ENCODE measurements around the gene RPS21. TPM values are rescaled to one million over a fixed set of nuclear protein-coding genes. Genes with fewer than 3 reads are reported as not detected.
A peak's percentile ranks its signal among the peaks of the same experiment; 100 is the strongest.
"Not testable (repeated sequence)": the region's sequence is repeated elsewhere in the genome, so short reads cannot be mapped to it uniquely, and the experiment has no call there.

Gene RPS21
- total RNA-seq, 1 experiment from 2014 or later, result 3,142 TPM

DNA sequence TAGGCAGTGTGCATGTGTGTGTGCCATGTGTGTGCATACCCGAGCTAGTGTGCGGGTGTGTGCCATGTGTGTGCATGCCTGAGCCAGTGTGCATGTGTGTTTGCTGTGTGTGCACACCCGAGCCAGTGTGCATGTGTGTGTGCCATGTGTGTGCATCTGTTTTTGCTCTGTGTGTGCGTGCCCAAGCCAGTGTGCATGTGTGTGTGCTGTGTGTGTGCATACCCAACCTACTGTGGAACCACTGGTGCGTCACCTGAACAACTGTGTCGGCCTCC lies 34.8 kb downstream of the RPS21 start:
- H3K27me3 ChIP-seq, result peaks cover 59% of the 10 kb centered on the region
- H3K4me3 ChIP-seq, result no peak overlapping the region
- DNase-seq, result no peak
- H3K4me1 ChIP-seq, result no peaks in the 10 kb centered on the region
- no peaks in the 10 kb centered on the region for H3K9me3 ChIP-seq (replicated peaks)
- H3K36me3 ChIP-seq, result no peaks in the 10 kb centered on the region
- no peak overlapping the region for H3K27ac ChIP-seq

DNA sequence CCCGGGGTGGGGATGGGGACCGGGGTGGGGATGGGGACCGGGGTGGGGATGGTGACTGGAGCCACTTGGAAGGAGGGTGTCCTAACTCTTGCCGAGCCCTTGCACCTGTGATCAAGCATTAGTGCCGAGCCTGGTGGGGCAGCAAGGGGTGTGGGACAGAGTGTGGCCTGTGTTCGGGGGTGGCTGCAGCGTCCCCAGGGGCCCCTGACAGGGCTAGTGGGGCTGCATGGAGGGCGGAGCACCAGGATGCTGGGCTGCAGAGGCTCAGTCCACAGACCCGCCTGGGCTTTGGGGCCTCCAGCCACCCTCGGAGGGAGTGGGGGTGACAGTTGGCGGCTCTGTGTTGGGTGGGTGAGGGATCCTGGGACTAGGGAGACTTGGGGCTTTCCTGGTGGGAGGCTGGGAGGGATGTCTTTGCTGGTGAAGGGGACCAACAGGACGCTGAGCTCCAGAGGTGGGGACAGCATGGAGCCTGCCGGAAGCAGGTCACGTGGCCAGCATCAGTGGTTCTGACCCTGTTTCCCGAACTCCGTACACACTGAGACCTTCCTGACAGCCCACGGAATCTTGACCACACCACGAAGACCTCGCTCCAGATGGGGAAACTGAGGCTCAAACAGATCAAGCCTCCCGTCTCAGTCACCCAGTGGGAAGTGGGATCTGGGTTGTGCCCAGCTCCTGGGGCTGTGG lies 35.9 kb downstream of the RPS21 start:
- Histone ChIP-seq H3K4me1 (no peaks in the 10 kb centered on the region), H3K4me3 (no peak overlapping the region), H3K36me3 (no peaks in the 10 kb centered on the region), H3K9me3 (replicated peaks) (no peaks in the 10 kb centered on the region), H3K27ac (no peak overlapping the region), H3K27me3 (peaks cover 62% of the 10 kb centered on the region)
- no peak for DNase-seq

DNA sequence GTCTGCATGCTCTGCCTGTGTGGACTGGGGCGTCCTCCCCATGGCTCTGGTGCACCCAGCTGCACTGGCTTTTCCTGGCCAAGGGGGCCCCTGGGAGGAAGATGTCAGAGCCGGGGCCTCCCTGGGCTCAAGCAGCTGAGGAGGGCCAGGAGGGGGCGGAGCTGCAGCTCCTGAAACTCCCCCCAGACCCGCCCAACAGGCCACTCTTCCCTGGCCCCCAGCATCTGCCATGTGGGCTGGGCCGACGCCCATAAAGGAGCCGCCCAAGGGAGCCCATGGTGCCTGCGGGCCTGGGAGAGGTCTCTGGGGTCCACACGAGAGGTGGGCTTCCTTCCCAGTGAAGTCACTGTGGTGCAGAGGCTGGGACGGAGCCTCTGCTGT lies 36.4 kb downstream of the RPS21 start:
- H3K36me3 ChIP-seq, result no peaks in the 10 kb centered on the region
- no peak overlapping the region for H3K4me3 ChIP-seq
- no peaks in the 10 kb centered on the region for H3K4me1 ChIP-seq
- no peak overlapping the region for H3K27ac ChIP-seq
- peaks cover 62% of the 10 kb centered on the region for H3K27me3 ChIP-seq
- peak; percentile 46 to 50 for DNase-seq
- H3K9me3 ChIP-seq (replicated peaks), result no peaks in the 10 kb centered on the region

DNA sequence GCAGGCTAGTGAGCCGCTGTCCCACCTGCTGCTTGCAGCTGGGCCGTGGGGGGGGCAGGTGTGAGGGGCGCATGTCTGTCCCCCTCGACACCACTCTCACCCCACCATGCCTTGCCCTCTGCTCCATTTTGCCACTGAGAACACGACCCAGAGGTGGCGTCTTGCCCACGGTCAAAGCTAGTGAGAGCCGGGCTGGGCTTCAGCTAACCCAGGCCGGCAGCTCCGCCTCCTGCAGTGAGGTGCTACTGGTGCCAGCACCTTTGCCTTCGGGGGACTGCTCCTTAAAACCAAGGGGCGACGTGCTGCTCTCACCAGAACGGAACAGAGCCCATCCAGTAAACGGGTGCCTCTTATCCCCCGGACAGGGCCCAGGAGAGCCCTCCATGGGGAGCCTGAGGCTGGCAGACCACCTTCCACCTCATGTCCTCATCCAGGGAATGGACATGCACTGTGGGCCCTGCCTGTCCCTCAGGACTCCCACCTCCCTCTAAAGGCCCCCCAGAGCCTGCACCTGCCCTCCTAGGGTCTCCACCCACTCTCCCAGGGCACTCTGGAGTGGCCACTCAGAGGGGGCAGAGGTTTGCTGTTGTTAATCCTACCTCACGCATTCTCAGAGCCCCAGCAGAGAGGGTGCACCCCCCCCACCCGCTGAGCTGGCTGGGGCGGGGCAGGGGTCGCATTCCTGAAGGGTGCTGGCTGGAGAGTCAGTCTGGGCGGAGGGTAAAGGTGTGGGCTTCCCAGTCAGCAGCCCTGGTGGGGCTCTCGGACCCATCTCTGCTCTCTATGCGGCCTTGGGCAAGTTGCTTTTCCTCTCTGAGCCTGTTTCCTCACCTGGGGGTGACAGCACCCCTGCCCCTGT lies 37.6 kb downstream of the RPS21 start:
- H3K9me3 ChIP-seq (replicated peaks), result no peaks in the 10 kb centered on the region
- H3K36me3 ChIP-seq, result no peaks in the 10 kb centered on the region
- peaks cover 64% of the 10 kb centered on the region for H3K27me3 ChIP-seq

DNA sequence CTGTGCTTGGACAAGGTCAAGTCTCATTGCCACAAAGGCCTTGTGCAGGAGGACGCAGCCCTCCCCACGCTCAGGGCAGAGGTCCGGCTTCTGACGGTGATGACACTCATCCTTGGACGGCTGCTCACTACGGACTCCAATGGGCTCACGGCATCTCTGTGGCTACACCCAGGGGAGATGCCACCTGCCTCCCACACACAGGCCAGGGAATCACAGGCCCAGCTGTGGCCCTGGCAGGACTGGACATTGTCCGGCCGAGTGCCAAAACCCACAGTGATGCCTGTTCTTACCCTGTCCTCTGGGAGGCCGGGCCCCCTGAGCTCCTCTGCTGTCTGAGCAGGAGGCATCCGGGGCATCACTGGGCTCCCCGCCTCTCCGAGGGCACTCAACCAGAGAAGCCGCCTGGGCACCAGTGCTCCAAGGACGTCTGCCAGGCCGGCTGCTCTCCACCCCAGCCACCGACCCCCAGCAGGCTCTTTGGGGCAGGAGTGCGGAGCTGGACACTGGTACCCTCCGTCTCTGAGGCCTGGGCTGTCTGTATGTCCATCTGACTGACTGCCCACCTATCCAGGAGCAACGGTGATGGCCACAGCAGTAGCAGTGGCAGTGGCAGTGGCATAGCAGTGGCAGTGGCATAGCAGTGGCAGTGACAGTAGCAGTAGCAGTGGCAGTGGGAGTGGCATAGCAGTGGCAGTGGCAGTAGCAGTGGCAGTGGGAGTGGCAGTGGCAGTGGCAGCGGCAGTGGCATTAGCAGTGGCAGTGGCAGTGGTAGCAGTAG lies 38.6 kb downstream of the RPS21 start:
- no peak overlapping the region for H3K27ac ChIP-seq
- no peak for DNase-seq
- peaks cover 64% of the 10 kb centered on the region for H3K27me3 ChIP-seq
- no peak overlapping the region for H3K4me3 ChIP-seq
- no peaks in the 10 kb centered on the region for H3K36me3 ChIP-seq
- no peaks in the 10 kb centered on the region; the same call in 1 of the 2 replicates for H3K4me1 ChIP-seq
- H3K9me3 ChIP-seq (replicated peaks), result no peaks in the 10 kb centered on the region

More for the DNA sequence above, 37.6 kb downstream of the RPS21 start:
- no peak for DNase-seq
- H3K4me3 ChIP-seq, result no peak overlapping the region
- no peaks in the 10 kb centered on the region; the same call in 1 of the 2 replicates for H3K4me1 ChIP-seq
- no peak overlapping the region for H3K27ac ChIP-seq

DNA sequence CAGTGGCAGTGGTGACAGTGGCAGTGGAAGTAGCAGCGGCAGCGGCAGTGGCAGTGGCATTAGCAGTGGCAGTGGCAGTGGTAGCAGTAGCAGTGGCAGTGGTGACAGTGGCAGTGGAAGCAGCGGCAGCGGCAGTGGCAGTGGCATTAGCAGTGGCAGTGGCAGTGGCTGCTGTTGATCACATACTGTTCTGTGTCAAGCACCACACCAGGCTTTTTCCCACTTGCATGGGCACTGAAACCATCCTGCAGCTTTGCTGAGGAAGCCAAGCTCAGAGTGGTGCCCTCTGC lies 39.1 kb downstream of the RPS21 start:
- H3K4me3 ChIP-seq; H3K36me3 ChIP-seq; H3K27ac ChIP-seq; H3K4me1 ChIP-seq; DNase-seq; H3K9me3 ChIP-seq (replicated peaks): not testable (repeated sequence)
- peaks cover 64% of the 10 kb centered on the region for H3K27me3 ChIP-seq

DNA sequence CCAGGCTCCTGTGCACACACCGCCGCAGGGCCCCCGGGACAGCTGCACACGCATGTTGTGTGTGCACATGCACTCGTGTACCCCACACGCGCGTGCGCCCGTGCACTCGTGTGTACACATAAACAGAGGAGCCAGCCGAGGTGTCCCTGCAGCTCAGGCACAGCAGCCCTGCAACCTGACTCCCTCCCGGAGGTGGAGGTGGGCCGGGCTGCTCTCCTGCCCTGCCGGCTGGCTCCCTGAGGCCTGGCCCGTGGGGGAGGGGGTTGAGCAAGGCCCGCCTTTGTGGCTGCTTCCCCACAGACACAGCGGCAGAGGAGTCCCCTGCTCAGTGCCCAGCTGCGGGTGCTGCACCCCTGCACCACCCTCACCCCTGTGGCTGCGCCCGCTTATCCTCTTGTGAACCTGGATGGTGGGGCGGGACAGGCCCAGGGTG lies 39.8 kb downstream of the RPS21 start:
- Histone ChIP-seq H3K4me3 (no peak overlapping the region), H3K36me3 (no peaks in the 10 kb centered on the region), H3K27me3 (peaks cover 69% of the 10 kb centered on the region), H3K27ac (no peak overlapping the region), H3K4me1 (no peaks in the 10 kb centered on the region; the same call in 1 of the 2 replicates), H3K9me3 (replicated peaks) (no peaks in the 10 kb centered on the region)
- DNase-seq, result no peak

DNA sequence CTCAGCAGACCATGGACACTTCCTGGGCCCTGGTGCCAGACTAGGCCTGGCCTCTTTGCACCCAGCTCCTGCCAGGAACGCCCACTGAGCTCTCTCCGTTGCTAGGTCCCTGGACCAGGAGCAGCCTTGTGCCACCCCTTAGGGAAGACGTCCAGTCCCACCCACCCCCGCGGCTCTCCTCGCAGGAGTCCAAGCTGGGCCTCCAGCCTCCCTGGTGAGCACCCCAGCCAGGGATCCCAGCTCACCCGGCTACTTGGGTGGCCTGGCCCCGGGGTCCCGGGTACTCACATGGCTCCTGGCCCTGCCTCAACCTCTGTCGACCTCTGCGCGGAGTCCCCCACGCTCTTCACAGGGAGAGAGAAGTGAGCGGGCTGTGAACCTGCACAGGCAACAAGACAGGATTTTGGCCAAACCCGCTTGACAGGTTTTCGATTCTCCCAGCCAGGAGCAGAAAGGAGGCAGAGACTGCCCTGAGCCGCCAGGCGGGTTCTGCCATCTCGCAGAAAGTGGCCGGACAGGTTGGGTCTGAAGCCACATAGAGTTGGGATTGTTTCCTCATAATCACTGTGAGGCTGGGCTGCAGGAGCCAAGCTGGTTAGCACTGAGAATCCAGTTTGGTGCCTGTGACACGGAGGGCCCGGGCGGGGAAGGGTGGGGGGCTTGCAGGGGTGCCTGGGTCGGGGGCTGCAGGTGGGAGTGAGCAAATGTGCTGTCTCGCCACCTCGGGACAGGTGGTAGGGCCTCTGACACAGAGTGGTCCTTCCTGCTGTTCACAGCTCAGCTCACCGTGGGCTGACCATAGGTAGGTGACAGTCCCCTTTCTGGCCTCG lies 40.5 kb downstream of the RPS21 start, which contains the start of gene RBBP8NL:
Gene RBBP8NL, minus strand, starts transcription at position 368 of the 830 bp plus-strand sequence. CDS start 7,892 bp downstream, outside the sequence.
- Histone ChIP-seq H3K36me3 (no peaks in the 10 kb centered on the region), H3K27ac (no peak within 1 kb of the TSS), H3K4me3 (no peak within 1 kb of the TSS), H3K9me3 (replicated peaks) (no peaks in the 10 kb centered on the region), H3K27me3 (peaks cover 76% of the 10 kb centered on the region), H3K4me1 (no peaks in the 10 kb centered on the region; the same call in 1 of the 2 replicates)
- no peak for DNase-seq

DNA sequence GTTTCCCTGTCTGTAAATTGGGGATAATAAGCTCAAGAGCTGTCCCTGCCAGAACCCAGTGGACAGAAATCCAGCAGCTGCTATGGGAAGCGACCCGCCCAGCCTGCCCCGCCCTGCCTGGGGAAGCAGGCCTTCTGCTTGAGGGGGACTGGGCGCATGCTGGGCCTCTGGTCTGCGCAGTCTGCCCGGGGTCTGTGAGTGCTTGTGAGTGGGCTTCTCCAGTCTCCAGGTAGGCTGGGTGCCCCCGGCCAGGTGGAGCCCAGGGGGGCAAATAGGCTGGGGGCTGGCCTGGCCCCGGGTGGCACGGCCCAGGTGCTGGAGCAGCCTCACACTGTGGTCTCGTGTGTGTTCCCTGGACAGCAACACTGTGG lies 41.1 kb downstream of the RPS21 start:
- Histone ChIP-seq H3K27me3 (peaks cover 79% of the 10 kb centered on the region), H3K9me3 (replicated peaks) (no peaks in the 10 kb centered on the region), H3K27ac (no peak overlapping the region), H3K4me1 (no peaks in the 10 kb centered on the region; the same call in 1 of the 2 replicates), H3K36me3 (no peaks in the 10 kb centered on the region), H3K4me3 (no peak overlapping the region)
- DNase-seq, result no peak

DNA sequence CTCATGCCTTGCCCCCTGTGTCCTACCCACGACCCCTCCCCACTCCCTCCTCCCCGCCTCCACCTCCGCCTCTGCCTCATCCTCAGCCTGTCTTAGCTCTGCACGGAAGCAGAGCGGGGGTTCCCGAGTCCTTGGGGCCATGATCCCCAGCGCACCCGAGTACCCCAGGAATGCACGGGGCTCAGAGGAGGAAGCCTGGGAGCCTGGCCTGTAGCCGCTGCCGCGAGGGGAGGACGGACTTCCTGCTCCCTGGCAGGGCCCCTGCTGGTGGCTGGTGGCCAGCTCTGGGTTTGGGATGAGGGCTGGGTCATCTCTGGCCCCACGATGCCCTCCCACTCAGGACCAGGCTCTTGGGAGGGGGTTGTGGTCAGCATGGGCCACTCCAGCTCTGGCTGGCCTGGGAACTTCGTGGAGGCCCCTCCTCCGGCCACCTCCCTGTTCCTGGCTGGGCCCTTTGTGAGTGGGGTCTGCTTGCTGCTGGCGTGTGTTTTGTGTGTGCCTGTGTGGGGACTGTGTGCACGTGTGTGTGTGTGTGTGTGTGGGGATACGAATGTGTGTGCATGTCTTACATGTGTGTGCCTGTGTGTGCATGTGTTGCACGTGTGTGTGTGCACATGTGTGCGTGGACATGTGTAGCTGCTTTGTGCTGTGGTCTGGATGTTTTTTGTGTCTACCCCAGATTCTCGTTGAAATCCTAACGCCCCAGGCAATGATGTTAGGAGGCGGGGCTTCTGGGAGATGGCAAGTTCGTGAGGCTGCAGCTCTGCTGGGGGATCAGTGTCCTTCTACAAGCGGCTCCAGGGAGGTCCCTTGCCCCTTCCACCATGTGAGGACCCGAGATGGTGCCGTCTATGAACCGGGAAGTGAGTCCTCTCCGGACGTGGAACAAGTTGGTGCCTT lies 41.7 kb downstream of the RPS21 start:
- peaks cover 76% of the 10 kb centered on the region for H3K27me3 ChIP-seq
- H3K4me3 ChIP-seq, result no peak overlapping the region
- no peaks in the 10 kb centered on the region; the same call in 1 of the 2 replicates for H3K4me1 ChIP-seq
- DNase-seq, result peak in 1 of 2 experiments; percentile 46
- no peak overlapping the region for H3K27ac ChIP-seq
- H3K9me3 ChIP-seq (replicated peaks), result no peaks in the 10 kb centered on the region
- no peaks in the 10 kb centered on the region for H3K36me3 ChIP-seq

DNA sequence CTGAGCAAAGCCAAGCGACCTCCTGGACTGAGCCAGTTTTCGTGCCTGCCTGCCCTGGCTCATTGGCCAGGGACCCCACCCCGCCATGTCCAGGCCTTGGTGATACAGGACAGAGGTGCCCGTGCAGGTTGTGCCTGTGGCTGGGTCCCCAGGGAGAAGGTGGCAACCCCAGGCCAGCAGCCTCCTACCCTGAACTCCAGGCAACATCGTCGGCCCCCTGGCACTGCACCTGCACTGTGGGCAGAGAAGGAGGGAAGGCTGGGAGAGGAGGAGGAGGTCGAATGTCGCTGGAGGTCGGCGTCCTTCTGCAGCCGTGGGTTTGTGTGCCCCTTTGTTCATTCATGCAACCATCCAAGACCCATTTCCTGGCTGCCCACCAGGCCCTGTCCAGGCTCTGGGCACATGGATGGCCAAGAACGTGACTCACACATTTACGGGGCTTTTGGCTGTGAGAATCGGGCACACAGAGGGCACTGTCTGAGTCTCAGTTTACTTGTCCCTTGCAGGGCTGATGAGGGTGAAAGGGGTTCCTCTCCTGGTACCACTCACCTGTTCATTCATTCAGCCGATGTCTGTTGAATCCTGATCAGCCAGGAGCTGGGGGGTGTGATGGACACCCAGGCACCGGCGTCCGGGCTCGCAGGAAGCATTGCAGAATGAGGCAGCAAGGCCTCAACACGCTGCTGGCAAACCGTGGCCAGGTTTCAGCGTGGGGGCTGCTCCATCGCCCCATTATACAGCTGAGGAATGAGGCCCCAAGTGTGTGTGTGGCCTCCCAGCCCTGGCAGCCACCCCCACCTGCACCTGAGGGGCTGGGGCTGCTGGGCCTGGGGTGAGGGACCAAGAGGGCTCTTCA lies 42.8 kb downstream of the RPS21 start:
- no peak for DNase-seq
- Histone ChIP-seq H3K27me3 (peaks cover 77% of the 10 kb centered on the region), H3K4me1 (no peaks in the 10 kb centered on the region; the same call in 1 of the 2 replicates), H3K36me3 (no peaks in the 10 kb centered on the region), H3K9me3 (replicated peaks) (no peaks in the 10 kb centered on the region), H3K4me3 (no peak overlapping the region), H3K27ac (no peak overlapping the region)

DNA sequence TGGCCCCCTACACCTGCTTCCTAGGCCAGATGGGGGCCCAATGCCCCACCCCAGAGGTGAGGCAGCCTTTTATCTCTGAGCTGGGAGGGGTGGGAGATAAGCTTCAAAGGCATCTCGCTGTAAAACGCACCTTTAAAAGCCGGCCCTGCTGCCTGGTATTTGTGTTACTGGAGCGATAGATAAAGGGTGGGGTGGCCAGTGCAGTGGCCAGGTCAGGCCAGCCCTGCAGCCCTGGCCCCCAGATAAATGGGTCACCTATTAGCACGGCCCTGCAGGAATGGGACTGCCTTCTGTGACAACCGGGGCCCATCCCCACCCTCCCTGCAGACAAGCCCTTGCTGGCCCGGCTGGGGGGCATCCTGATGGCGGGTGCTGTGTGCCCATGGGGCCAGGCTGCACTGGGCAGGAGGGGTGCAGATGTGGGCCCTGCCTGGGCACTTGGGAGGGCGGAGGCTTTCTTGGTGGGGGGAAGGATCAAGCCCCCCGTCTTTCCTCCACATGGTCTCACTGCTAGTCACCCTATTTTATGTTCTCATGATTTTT lies 43.5 kb downstream of the RPS21 start:
- Histone ChIP-seq H3K27me3 (peaks cover 77% of the 10 kb centered on the region), H3K27ac (no peak overlapping the region), H3K9me3 (replicated peaks) (no peaks in the 10 kb centered on the region), H3K4me3 (no peak overlapping the region), H3K36me3 (no peaks in the 10 kb centered on the region), H3K4me1 (no peaks in the 10 kb centered on the region; the same call in 1 of the 2 replicates)
- DNase-seq, result no peak

All from SJCRH30 (cell line).